GM23338 (cell line): ENCODE results near the gene SYNGR3. TPM values are rescaled to one million over a fixed set of nuclear protein-coding genes. Genes with fewer than 3 reads are reported as not detected.
"Not testable (repeated sequence)": the region's sequence is repeated elsewhere in the genome, so short reads cannot be mapped to it uniquely, and the experiment has no call there.

ENCODE experiments used
- ATAC-seq: fragments of 200-7000 bp; cut with Tn5 transposase; 3 replicates; pipeline ENCODE4 v1.9.1; 2020
- DNase-seq: peaks from one replicate; pipeline ENCODE4 v3.0.0-alpha.2; 2015; ENCODE audit warnings: low spot score
- H2AFZ ChIP-seq: fragments of 200-600 bp; sonication (generic); 2 replicates; pipeline ENCODE4 v1.8.0; 2016; ENCODE audit warnings: antibody characterized with exemption, mild to moderate bottlenecking, moderate library complexity
- H3F3A ChIP-seq: fragments of 200-600 bp; sonication (generic); replicated peaks from 2 replicates; pipeline ENCODE4 v1.8.0; 2017; ENCODE audit warnings: antibody characterized with exemption, mixed run types, low read depth
- H3K27ac ChIP-seq: fragments of 200-600 bp; sonication (generic); 2 replicates; pipeline ENCODE4 v1.6.1; 2016; ENCODE audit warnings: low read depth
- H3K27me3 ChIP-seq: fragments of 200-600 bp; sonication (generic); 2 replicates; pipeline ENCODE4 v1.8.0; 2016; ENCODE audit warnings: mild to moderate bottlenecking, mixed run types, moderate library complexity; ENCODE audit not compliant: insufficient read depth
- H3K36me3 ChIP-seq: fragments of 200-600 bp; sonication (generic); 2 replicates; pipeline ENCODE4 v1.8.0; 2016; ENCODE audit warnings: mild to moderate bottlenecking; ENCODE audit not compliant: insufficient read depth
- H3K4me1 ChIP-seq: fragments of 200-600 bp; sonication (generic); 2 replicates; pipeline ENCODE4 v1.8.0; 2016; ENCODE audit warnings: mild to moderate bottlenecking, moderate library complexity; ENCODE audit not compliant: insufficient read depth
- H3K4me2 ChIP-seq: fragments of 200-600 bp; sonication (generic); 2 replicates; pipeline ENCODE4 v1.7.1; 2017; ENCODE audit warnings: mixed run types
- H3K4me3 ChIP-seq: fragments of 200-600 bp; sonication (generic); 2 replicates; pipeline ENCODE4 v1.6.1; 2016; ENCODE audit warnings: mixed run types
- H3K79me2 ChIP-seq: fragments of 200-600 bp; sonication (generic); replicated peaks from 2 replicates; pipeline ENCODE4 v1.8.0; 2017; ENCODE audit warnings: mild to moderate bottlenecking; ENCODE audit not compliant: insufficient read depth
- H3K9me2 ChIP-seq: fragments of 200-600 bp; sonication (generic); 2 replicates; pipeline ENCODE4 v1.8.0; 2017; ENCODE audit not compliant: insufficient read depth
- H4K20me1 ChIP-seq: fragments of 200-600 bp; sonication (generic); replicated peaks from 2 replicates; pipeline ENCODE4 v1.8.0; 2017; ENCODE audit warnings: mild to moderate bottlenecking; ENCODE audit not compliant: insufficient read depth
- H3K27ac Mint-ChIP-seq: 2 replicates; pipeline ENCODE4 v1.8.0; 2020; ENCODE audit warnings: inconsistent platforms, mild to moderate bottlenecking, moderate library complexity, mixed read lengths
- H3K27me3 Mint-ChIP-seq: 3 replicates; pipeline ENCODE4 v1.8.0; 2022; ENCODE audit warnings: low read depth, mild to moderate bottlenecking, moderate library complexity, mixed read lengths, inconsistent platforms; ENCODE audit not compliant: insufficient read depth, poor library complexity
- H3K36me3 Mint-ChIP-seq: 3 replicates; pipeline ENCODE4 v1.8.0; 2021; ENCODE audit warnings: low read depth, mild to moderate bottlenecking, inconsistent platforms, moderate library complexity, mixed read lengths
- H3K4me1 Mint-ChIP-seq: 3 replicates; pipeline ENCODE4 v1.8.0; 2020; ENCODE audit warnings: mild to moderate bottlenecking, inconsistent platforms, mixed read lengths
- H3K4me3 Mint-ChIP-seq: 3 replicates; pipeline ENCODE4 v1.8.0; 2021; ENCODE audit warnings: moderate library complexity, mild to moderate bottlenecking, inconsistent platforms, mixed read lengths
- H3K9me3 Mint-ChIP-seq: 3 replicates; pipeline ENCODE4 v1.8.0; 2020; ENCODE audit warnings: moderate library complexity, mild to moderate bottlenecking, inconsistent platforms, mixed read lengths
- CREB1 ChIP-seq: fragments of 250-450 bp; sonication (Bioruptor Pico); IDR thresholded peaks from 2 replicates; pipeline ENCODE4 v1.5.0; 2020; ENCODE audit warnings: low read depth, mild to moderate bottlenecking, moderate library complexity
- CTCF ChIP-seq, 2 experiments: fragments of 200-600 bp in 1 of 2; sonication (generic) in 1 of 2; conservative IDR thresholded peaks; 2 replicates each; pipeline versions ENCODE4 v1.5.1 to v1.6.1; 2016 to 2017; ENCODE audit warnings: antibody characterized with exemption in 2 of 2, low read depth in 2 of 2, mild to moderate bottlenecking in 2 of 2, moderate library complexity in 1 of 2
- EZH2 ChIP-seq: fragments of 200-600 bp; sonication (generic); IDR thresholded peaks from one replicate; pipeline ENCODE4 v1.8.0; 2017; ENCODE audit warnings: antibody characterized with exemption, mild to moderate bottlenecking, low read depth; ENCODE audit not compliant: unreplicated experiment
- NANOG ChIP-seq: IDR thresholded peaks from 2 replicates; pipeline ENCODE4 v1.6.1; 2016; ENCODE audit warnings: antibody characterized with exemption, borderline replicate concordance
- ZNF114 ChIP-seq: fragments of 250-450 bp; sonication (Bioruptor Pico); IDR thresholded peaks from 2 replicates; pipeline ENCODE4 v1.5.0; 2020; ENCODE audit warnings: mild to moderate bottlenecking, moderate library complexity
- ZNF462 ChIP-seq: fragments of 250-450 bp; sonication (Bioruptor Pico); IDR thresholded peaks from 2 replicates; pipeline ENCODE4 v1.5.0; 2020; ENCODE audit warnings: mild to moderate bottlenecking, moderate library complexity
- polyA plus RNA-seq: library from polyadenylated mRNA; unstranded; fragments of >200 nt; fragmentation: Nextera tagmentation; extraction: Ambion mirVana; gene quantifications from 2 replicates; pipeline ENCODE4 v1.2.1, GENCODE V29; 2016
- total RNA-seq: library from RNA; depleted of rRNA; stranded (reverse); fragments of >200 nt; shearing (Covaris generic); gene quantifications from 2 replicates; pipeline ENCODE4 v1.2.3, GENCODE V29; 2014

The SYNGR3 gene
- total and polyA plus RNA-seq, 2 experiments from 2014 or later, result 45.4 to 77.7 TPM

GRCh38 chr16:1957434-1958142 is 32.2 kb upstream of the SYNGR3 start:
- Mint-ChIP-seq H3K27me3 (peaks cover 36% of the 10 kb centered on the region), H3K4me1 (peaks cover 22% of the 10 kb centered on the region), H3K36me3 (peaks cover 24% of the 10 kb centered on the region)
- not testable (repeated sequence) for H2AFZ ChIP-seq, H3K4me2 ChIP-seq, H3K27ac ChIP-seq, H3K4me3 Mint-ChIP-seq, DNase-seq, H3K27ac Mint-ChIP-seq, H3K9me3 Mint-ChIP-seq, H3K9me2 ChIP-seq, H4K20me1 ChIP-seq, H3K36me3 ChIP-seq, H3K27me3 ChIP-seq, ATAC-seq
- Histone ChIP-seq H3F3A (peaks cover 33% of the 10 kb centered on the region), H3K79me2 (peaks cover 13% of the 10 kb centered on the region), H3K4me3 (peak overlapping the region; percentile 89; the same call in 1 of the 2 replicates), H3K4me1 (peaks cover 20% of the 10 kb centered on the region; the same call in 1 of the 2 replicates)

GRCh38 chr16:1958143-1958491 is 31.7 kb upstream of the SYNGR3 start:
- Histone ChIP-seq H3K36me3 (peaks cover 14% of the 10 kb centered on the region), H2AFZ (peak overlapping the region; percentile 97; the same call in 1 of the 2 replicates), H3K4me3 (peak overlapping the region; percentile 89; the same call in 1 of the 2 replicates), H3K79me2 (peaks cover 18% of the 10 kb centered on the region), H3K4me2 (peak overlapping the region; percentile 91; the same call in 1 of the 2 replicates), H3K4me1 (peaks cover 26% of the 10 kb centered on the region; the same call in 1 of the 2 replicates), H3F3A (peaks cover 38% of the 10 kb centered on the region), H4K20me1 (peaks cover 14% of the 10 kb centered on the region)
- not testable (repeated sequence) for H3K4me3 Mint-ChIP-seq, DNase-seq, ATAC-seq, H3K9me2 ChIP-seq, H3K27me3 ChIP-seq, H3K27ac Mint-ChIP-seq, H3K27ac ChIP-seq, H3K9me3 Mint-ChIP-seq
- Mint-ChIP-seq H3K4me1 (peaks cover 27% of the 10 kb centered on the region), H3K27me3 (peaks cover 41% of the 10 kb centered on the region), H3K36me3 (peaks cover 29% of the 10 kb centered on the region)

- peaks cover 32% of the 10 kb centered on the region for H3K4me1 Mint-ChIP-seq
- ATAC-seq, result peak; percentile 1
- TF ChIP-seq ZNF114 (no peak), CTCF (conservative IDR thresholded peaks at IDR 0.05; ENCODE audit: low read depth in 2 of 2) (no peak), CREB1 (no peak), ZNF462 (CRISPR knock-in tag) (no peak), NANOG (no peak), EZH2 (no peak)
Measured at GRCh38 chr16:1958715-1959268, 31.0 kb upstream of the SYNGR3 start.

More at GRCh38 chr16:1958715-1959268, 31.0 kb upstream of the SYNGR3 start:
- Histone ChIP-seq H3K4me1 (peaks cover 32% of the 10 kb centered on the region; the same call in 1 of the 2 replicates), H3K27ac (no peak overlapping the region), H3K4me3 (peak overlapping the region; percentile 89), H2AFZ (peak overlapping the region; percentile 97), H3K27me3 (no peaks in the 10 kb centered on the region), H3F3A (peaks cover 45% of the 10 kb centered on the region), H4K20me1 (peaks cover 21% of the 10 kb centered on the region), H3K4me2 (peak overlapping the region; percentile 91), H3K79me2 (peaks cover 25% of the 10 kb centered on the region), H3K9me2 (no peaks in the 10 kb centered on the region), H3K36me3 (peaks cover 20% of the 10 kb centered on the region)
- peaks cover 47% of the 10 kb centered on the region for H3K27me3 Mint-ChIP-seq
- H3K4me3 Mint-ChIP-seq, result peak overlapping the region; percentile 92
- DNase-seq, result no peak
- peaks cover 5% of the 10 kb centered on the region; the same call in 2 of the 3 replicates for H3K9me3 Mint-ChIP-seq
- H3K27ac Mint-ChIP-seq, result no peak overlapping the region
- peaks cover 36% of the 10 kb centered on the region for H3K36me3 Mint-ChIP-seq
